Hematopoietic multipotent progenitor cell treated with erythropoietin and hydrocortisone succinate and interleukin-3 and kit ligand, for 6 days (in vitro differentiated cells): ENCODE results near the gene ZNF264.
"Not testable (repeated sequence)": the region's sequence is repeated elsewhere in the genome, so short reads cannot be mapped to it uniquely, and the experiment has no call there.

ENCODE experiments used
- DNase-seq: peaks from one replicate; pipeline ENCODE4 v3.0.0-alpha.2; 2015

The ZNF264 gene

DNA sequence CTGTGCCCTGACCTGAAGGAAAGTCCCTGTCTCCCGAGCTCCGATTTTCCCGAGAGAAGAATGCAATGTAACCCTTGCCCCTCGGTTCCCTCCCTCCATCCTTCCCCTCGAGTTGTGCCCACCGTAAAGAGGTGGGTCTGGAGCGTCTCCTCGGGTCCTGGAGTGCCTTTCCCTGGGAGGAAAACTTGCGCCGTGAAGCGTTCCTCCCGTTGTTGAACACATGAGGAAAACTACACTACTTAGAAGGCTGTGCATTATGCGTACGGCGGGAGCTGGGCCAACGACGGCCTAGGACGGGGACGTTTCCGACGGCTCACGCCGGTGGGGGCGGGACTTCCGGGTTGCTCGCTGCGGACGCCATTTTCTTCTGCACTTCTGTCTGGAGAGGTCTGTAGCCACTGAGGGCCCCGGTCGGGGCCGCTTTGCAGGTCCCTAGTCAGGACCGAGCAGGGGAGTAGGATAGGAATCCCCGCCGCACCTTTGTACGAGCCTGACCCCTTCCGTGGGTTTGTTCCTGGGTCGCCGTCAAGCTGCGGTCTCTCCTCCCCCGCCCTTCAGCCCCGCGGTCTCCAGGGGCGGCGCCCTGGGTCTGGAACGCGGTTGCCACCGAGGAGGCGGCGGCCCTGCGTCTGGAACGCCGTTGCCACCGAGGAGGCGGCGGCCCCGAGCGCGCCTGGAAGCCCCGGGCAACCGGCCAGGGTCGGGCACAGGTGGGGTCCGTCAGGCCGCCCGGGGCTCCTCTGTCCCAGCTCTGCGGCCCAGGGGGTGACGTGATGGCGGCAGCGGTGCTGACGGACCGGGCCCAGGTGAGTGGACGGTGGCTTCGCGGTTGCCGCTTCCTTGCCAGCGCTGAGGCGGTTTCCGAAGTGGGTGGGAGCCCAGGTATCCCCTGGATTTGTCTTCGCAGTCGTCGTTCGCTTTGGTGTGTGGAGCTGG, at the start of gene ZNF264:
Gene ZNF264 (plus strand): TSS at position 360 of the 936 bp plus-strand sequence. CDS start 414 bp downstream, at position 774.
- peak; percentile 94 for DNase-seq

- no peak for DNase-seq
Measured at GRCh38 chr19:57141699-57142098, 49.6 kb upstream of the ZNF264 start.

- no peak for DNase-seq
Measured at GRCh38 chr19:57152921-57153320, 38.4 kb upstream of the ZNF264 start.

DNA sequence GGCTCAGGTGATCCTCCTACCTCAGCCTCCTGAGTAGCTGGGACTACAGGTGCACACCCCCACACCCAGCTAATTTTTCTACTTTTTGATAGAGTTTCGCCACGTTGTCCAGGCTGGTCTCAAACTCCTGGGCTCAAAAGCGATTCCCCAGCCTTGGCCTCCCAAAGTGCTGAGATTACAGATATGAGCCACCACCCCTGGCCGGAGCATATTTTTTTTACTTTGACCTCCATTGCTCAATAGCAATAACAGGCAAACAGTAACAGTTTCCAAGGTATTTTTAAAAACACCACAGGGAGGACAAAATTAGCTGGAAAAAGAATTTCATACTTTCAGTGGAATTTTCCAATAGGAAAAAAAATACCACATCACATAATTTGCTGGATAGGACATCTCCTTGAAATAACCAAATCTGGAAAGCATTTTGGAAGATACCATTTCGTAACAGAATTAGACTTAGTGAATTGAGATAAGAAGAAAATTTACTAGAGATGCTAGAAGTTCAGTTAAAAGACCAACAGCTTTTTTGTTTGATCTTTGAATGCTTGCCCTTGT, 29.2 kb upstream of the ZNF264 start:
- no peak for DNase-seq

DNA sequence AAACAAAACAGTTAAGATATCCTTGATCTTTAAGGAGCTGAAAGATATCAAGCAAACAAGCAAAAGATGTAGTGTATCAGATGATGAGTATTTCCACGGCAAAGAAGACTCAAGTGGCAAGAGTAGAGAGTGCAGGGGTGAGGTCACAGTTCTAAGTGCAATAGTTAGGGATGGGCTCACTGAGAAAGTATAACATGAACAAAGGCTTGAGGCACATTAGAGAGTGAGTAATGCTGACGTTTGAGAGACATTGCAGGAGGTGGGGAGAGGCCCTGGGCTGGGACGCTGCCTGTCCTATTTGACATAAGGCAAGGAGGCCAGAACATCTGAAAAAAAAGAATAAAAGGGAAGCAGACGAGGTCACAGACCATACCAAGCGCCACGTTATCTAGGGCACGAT, 25.5 kb upstream of the ZNF264 start:
- DNase-seq = no peak

DNA sequence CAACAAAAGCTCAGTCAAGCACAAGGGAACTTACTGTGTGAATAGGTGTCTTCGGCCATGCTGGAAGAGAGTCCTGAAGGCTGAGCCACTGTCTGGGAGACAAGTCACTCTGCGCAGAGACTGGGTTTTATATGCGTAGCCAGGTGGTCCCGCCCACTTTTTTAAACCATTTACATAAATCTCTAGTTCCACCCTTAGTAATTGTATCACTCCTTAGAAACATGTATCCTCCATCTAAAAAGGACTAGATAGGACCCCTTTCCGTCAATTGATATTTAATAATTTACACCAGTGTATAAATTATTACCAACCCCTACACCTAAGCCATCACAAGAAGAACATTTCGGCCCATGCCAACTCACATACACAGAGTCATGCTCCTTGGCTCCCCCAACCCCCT, 23.9 kb upstream of the ZNF264 start, which contains the start of gene DUXA:
Gene DUXA (minus strand): TSS at position 101 of the 400 bp plus-strand sequence. CDS start 42 bp downstream, at position 59.
- DNase-seq = no peak

DNA sequence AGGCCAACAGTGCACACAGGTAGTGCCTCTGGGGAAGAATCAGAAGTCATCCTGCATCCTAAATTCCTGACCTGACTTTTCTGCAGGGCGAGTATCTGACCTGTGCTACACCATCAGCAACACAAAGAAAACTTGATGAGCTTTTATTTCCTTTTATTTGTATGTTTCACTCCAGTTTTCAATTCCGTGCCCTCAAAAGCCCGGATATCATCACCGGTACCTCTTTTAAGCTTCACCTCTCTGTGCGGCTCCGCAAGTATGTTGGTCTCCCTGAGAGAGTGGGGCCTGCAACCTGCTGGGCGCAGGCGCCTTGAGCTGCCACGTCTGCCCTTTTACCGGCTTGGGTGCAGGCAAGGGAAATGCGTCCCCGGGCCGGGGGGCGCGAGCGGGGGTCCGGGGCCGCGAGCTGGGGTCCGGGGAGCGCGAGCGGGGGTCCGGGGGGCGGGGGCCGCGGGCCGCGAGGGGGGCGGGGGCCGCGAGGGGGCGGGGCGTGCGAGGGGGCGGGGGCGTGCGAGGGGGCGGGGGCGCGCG, 19.7 kb upstream of the ZNF264 start:
- DNase-seq = peak; percentile 63

GRCh38 chr19:57190301-57190700, 999 bp upstream of the ZNF264 start:
- no peak for DNase-seq

GRCh38 chr19:57192077-57192420, 749 bp downstream of the ZNF264 start:
- DNase-seq = peak; percentile 28

DNA sequence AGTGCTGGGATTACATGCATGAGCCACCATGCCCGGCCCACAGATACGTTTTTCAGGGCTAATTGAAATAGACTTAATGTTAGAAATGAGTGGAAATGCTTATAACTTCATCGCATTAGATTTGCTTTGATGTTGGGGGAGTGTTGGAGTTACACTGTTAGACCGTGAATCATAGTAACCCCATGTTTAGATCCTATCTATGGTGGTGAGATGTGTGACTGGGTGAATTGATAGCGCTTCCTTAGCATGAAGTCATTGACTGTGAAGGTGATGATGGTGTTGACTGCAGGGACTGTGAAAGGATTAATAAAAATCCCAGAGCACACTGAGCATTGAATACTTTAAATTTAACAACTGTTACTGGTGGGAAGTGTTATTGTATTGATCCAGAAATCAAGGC, 1.7 kb downstream of the ZNF264 start:
- DNase-seq = peak; percentile 13

DNA sequence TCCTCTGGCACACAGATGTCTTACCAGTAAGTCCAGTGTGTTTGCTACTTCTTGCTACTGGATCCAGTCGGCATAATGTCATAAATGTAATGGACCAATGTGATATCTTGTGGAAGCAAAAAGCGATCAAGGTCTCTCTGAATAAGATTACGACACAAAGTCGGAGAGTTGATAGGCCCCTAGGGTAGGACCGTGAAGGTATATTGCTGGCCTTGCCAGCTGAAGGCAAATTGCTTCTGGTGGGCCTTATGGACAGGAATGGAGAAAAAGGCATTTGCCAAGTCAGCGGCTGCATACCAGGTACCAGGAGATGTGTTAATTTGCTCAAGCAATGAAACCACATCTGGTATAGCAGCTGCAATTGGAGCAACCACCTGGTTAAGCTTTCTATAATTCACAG, 6.6 kb downstream of the ZNF264 start:
- DNase-seq = not testable (repeated sequence)

GRCh38 chr19:57202160-57202559, 10.9 kb downstream of the ZNF264 start:
- no peak for DNase-seq

DNA sequence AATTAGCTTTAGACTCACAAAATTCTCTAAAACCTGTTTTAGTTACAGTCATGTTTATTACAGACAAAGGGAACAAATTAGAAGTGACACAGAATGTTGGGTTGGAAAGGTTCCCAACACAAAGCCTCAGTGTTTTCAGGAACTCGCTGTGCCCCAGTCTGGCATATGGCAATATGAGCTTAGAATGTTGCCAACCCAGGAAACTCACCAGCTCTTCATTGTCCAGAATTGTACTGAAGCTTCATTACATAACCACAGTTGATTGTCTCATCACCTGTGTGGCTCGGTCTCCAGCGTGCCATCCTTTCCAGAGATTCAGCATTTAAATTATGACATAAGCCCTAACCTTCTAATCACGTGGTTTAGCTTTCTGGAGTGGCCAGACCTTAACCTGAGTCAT, 19.1 kb downstream of the ZNF264 start:
- no peak for DNase-seq

GRCh38 chr19:57212109-57212508, 20.8 kb downstream of the ZNF264 start:
- DNase-seq = no peak

DNA sequence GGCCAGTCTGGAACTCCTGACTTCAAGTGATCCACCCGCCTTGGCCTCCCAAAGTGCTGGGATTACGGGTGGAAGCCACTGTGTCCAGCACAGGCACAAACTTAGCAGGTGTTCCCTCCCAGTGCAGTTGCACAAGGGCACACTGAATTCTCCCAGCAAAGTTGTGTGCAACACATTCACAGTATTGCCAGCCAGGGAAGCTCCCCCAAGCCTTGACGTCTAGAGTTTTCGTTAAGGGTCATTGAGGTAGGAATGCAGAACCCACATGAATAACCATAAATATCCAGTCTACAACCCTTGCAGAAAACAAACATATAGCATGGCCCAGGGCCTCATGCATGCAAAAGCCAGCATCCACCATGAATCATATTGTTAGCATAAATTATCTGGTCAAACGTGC, 36.2 kb downstream of the ZNF264 start:
- no peak for DNase-seq

- no peak for DNase-seq
Measured at GRCh38 chr19:57231686-57232085, 40.4 kb downstream of the ZNF264 start.

DNA sequence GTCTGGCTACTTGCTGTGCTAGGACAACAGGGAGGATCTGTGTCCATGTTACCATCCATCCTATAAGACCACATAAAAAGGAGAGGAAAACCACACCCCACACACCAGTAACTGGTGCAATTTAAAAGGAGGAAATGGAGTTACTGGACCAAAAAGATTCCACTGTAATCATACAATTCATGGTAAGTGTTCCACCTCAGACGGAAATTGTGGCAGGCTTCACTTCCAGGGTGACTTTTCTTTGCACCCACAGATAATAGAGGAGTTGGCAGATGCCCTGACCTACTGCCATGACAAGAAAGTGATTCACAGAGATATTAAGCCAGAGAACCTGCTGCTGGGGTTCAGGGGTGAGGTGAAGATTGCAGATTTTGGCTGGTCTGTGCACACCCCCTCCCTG, 41.9 kb downstream of the ZNF264 start:
- no peak for DNase-seq

GRCh38 chr19:57239982-57240310, 48.6 kb downstream of the ZNF264 start:
- no peak for DNase-seq

- peak; percentile 98 for DNase-seq
Measured at GRCh38 chr19:57240311-57241090, 49.2 kb downstream of the ZNF264 start, which contains the start of gene ZNF805. TSS of gene ZNF805 (plus strand) at chr19:57240632. CDS start at chr19:57240892, 260 bp downstream.

DNA sequence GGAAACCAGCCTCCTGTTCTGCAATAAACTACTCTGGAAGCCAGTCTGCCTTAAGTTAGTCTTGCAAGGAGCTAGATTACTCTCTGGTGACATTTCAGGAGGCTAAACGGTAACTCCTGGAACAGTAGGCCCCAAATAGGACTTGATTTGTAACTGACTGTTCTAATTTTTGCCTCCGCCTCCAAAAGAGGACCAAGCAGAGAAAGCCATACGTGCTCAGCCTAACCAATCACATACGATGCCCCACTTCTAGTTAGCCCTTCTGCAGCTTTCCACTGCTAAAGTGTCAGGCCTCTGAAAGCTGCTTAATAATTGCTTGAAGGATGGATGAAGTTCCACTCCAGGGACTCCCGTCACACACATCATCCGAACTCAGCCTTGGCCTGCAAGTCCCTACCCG, 49.9 kb downstream of the ZNF264 start:
- DNase-seq = peak; percentile 45

GRCh38 chr19:57242821-57243220, 51.5 kb downstream of the ZNF264 start:
- DNase-seq = no peak

DNA sequence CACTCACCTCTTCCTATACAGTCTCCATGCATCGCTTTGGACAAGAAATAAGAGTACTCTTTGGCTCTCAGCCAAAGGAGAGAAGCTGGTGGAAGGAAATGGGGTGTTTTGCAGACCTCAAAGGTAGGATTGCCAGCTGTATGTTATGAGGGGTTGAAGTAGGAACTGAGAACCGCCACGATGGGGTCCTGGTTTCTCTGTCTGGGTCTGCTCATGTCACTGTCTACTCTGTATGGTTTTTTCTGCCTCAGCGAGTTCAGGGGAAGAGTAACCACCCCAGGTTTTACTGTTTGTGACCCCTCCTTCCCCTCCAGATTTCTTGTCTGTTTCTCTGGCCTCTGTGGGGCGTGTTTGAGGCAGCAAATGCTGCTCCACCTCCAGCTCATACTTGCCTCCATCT, 53.2 kb downstream of the ZNF264 start:
- no peak for DNase-seq

DNA sequence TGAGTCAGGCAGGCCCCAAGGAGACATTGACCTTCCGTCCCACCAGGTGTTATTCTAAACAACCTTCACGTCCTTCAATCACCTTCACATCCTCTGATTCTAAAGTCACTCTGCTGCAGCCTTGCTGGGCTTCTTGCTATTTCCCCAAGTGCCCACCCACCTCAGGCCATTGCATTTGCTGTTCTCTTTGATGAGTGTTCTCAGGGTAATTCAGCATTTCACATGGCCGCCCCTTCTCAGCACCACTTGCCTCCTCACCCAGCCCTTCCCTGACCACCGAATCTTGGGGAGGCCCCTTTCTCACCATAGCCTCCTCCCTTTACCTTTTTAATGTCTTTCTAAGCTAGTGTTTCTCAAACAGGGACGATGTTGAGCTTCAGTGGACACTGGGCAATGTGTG, 53.8 kb downstream of the ZNF264 start:
- no peak for DNase-seq
